Spleen (tissue), 11 donors: ENCODE data around the gene PLP1. TPM values are rescaled to one million over a fixed set of nuclear protein-coding genes. Genes with fewer than 3 reads are reported as not detected.
"Not testable (repeated sequence)": the region's sequence is repeated elsewhere in the genome, so short reads cannot be mapped to it uniquely, and the experiment has no call there.

Experiments
- DNase-seq: peaks from one replicate; pipeline ENCODE4 v3.0.0-alpha.2; 2020
- H3K27ac ChIP-seq, 8 donors: fragments of 200-600 bp; sonication (generic) in 7 of 8; 1 replicate in 4 of 8; 2 replicates in 4 of 8; pipeline versions ENCODE4 v1.5.0 to v1.8.0; 2016 to 2021; ENCODE audit warnings: inconsistent platforms in 4 of 8, mild to moderate bottlenecking in 4 of 8, moderate library complexity in 1 of 8
- H3K27me3 ChIP-seq, 7 donors: fragments of 200-600 bp; sonication (generic) in 6 of 7; replicated peaks in 1 of 7; 1 replicate in 4 of 7; 2 replicates in 3 of 7; pipeline versions ENCODE4 v1.5.0 to v1.8.0; 2016 to 2021; ENCODE audit warnings: inconsistent platforms in 3 of 7, mild to moderate bottlenecking in 1 of 7
- H3K36me3 ChIP-seq, 6 donors: fragments of 200-600 bp; sonication (generic) in 5 of 6; 1 replicate in 4 of 6; 2 replicates in 2 of 6; pipeline versions ENCODE4 v1.5.0 to v1.8.0; 2016 to 2021; ENCODE audit warnings: inconsistent platforms in 2 of 6
- H3K4me1 ChIP-seq, 6 donors: fragments of 200-600 bp; sonication (generic) in 5 of 6; 1 replicate in 3 of 6; 2 replicates in 3 of 6; pipeline versions ENCODE4 v1.5.0 to v1.8.0; 2016 to 2021; ENCODE audit warnings: inconsistent platforms in 3 of 6
- H3K4me3 ChIP-seq, 8 donors: fragments of 200-600 bp; sonication (generic) in 7 of 8; 1 replicate in 4 of 8; 2 replicates in 4 of 8; pipeline versions ENCODE4 v1.5.0 to v1.8.0; 2016 to 2021; ENCODE audit warnings: inconsistent platforms in 4 of 8, mild to moderate bottlenecking in 4 of 8, moderate library complexity in 2 of 8
- H3K9me3 ChIP-seq, 8 donors: fragments of 200-600 bp; sonication (generic) in 7 of 8; 1 replicate in 4 of 8; 2 replicates in 4 of 8; pipeline versions ENCODE4 v1.5.0 to v1.8.0; 2016 to 2021; ENCODE audit warnings: inconsistent platforms in 4 of 8
- POLR2A ChIP-seq, 3 donors: fragments of 450-650 bp; IDR thresholded peaks; one replicate each; pipeline ENCODE4 v1.5.1; 2017; ENCODE audit warnings: antibody characterized with exemption in 3 of 3, mild to moderate bottlenecking in 1 of 3
- POLR2AphosphoS5 ChIP-seq, 3 donors: sonication (generic); formaldehyde crosslinking; IDR thresholded peaks; one replicate each; pipeline ENCODE4 v1.5.1; 2017; ENCODE audit warnings: antibody characterized with exemption in 3 of 3
- WGBS, 5 donors: extraction: QIAGEN DNeasy Blood & Tissue Kit in 3 of 5; methylation state at CpG; one replicate each; pipeline versions ENCODE4 v1.1.5 to v1.1.7; 2013 to 2018; 5-methylcytosine and 5-hydroxymethylcytosine counted together
- intact Hi-C: fragments of 100-400 bp; cut with DNase I; formaldehyde crosslinking; loops from one replicate; pipeline ENCODE4 v1.15.0; 2023; ENCODE audit warnings: low total_unique reads
- polyA plus RNA-seq, 3 donors: library from polyadenylated mRNA; stranded (reverse); fragments of 200-250 nt; gene quantifications; one replicate each; pipeline ENCODE4 v1.2.1, GENCODE V29; 2013
- total RNA-seq, 7 donors: library from RNA; depleted of rRNA in 3 of 7; stranded (reverse); fragments of >200 nt in 3 of 7; fragmentation: NEBNext Ultra II Directional in 4 of 7; extraction: Animal tissue kit (Norgen Biotek cat#: 25700) in 4 of 7; gene quantifications; one replicate each; pipeline versions ENCODE4 v1.1.0 to v1.2.1, GENCODE V29; 2016 to 2021
- TF ChIP-seq, protein P1 (sequence below), 11 experiments: fragments of 200-600 bp in 7 of 11; fragments of 450-650 bp in 4 of 11; sonication (generic) in 4 of 11; IDR thresholded peaks in 8 of 11; conservative IDR thresholded peaks in 3 of 11; 1 replicate in 7 of 11; 2 replicates in 4 of 11; pipeline versions ENCODE4 v1.4.0 to v1.8.0; 2016 to 2021; ENCODE audit warnings: antibody characterized with exemption in 11 of 11, inconsistent platforms in 4 of 11, mild to moderate bottlenecking in 1 of 11
- donor health status: healthy with polysubstance abuse.
- donor health status: DM: no; HTN: no; CAD: no; lungs with moderate emphysema.
- donor health status: DM: no; HTN: no; CAD: no.
- donor health status: Bipolar disorder and iron deficiency.
- donor health status: healthy.
- donor health status: DM: no; HTN: no; CAD: no.
- donor health status: DM: yes; HTN: yes; CAD: no.

Gene PLP1
- total and polyA plus RNA-seq, 10 donors, result 0.17 to 20.6 (median 0.39) TPM; not detected in 5

DNA sequence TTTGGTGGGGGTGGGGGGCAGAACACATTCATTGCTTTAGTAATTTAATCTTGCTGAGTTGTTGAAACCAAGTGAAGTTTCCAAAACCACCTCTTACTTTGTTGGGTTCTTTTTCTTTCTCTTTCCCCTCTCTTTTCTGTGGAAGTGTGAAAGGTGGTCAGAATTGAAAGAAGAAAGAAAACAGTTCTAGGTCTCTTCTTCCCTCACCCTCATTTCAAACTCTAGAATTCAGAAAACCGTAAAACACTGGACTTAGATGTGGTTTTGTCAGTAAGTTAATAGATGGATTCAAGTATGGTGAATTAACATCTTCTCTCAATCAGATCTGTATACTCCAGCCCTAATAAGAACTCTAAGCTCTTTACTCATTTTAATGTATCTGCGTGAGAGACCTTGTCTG lies 23.7 kb downstream of the PLP1 start:
- no peak overlapping the region for H3K27ac ChIP-seq
- no peaks in the 10 kb centered on the region for H3K36me3 ChIP-seq
- no peaks in the 10 kb centered on the region for H3K27me3 ChIP-seq
- intact Hi-C loops, result no loop called here
- DNase-seq, result no peak
- no peak overlapping the region for H3K4me3 ChIP-seq
- H3K4me1 ChIP-seq, result no peaks in the 10 kb centered on the region
- TF ChIP-seq POLR2A (IDR thresholded peaks at IDR 0.05) (no peak), POLR2AphosphoS5 (IDR thresholded peaks at IDR 0.05) (no peak)
- TF ChIP-seq, protein P1, sequence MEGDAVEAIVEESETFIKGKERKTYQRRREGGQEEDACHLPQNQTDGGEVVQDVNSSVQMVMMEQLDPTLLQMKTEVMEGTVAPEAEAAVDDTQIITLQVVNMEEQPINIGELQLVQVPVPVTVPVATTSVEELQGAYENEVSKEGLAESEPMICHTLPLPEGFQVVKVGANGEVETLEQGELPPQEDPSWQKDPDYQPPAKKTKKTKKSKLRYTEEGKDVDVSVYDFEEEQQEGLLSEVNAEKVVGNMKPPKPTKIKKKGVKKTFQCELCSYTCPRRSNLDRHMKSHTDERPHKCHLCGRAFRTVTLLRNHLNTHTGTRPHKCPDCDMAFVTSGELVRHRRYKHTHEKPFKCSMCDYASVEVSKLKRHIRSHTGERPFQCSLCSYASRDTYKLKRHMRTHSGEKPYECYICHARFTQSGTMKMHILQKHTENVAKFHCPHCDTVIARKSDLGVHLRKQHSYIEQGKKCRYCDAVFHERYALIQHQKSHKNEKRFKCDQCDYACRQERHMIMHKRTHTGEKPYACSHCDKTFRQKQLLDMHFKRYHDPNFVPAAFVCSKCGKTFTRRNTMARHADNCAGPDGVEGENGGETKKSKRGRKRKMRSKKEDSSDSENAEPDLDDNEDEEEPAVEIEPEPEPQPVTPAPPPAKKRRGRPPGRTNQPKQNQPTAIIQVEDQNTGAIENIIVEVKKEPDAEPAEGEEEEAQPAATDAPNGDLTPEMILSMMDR (IDR thresholded peaks at IDR 0.05 in 8 of 11, conservative IDR thresholded peaks at IDR 0.05 in 3 of 11), result no peak
- 61 to 91% (median 80%) methylated on average over 2 of the region's 2 CpGs for WGBS, 5 donors
- no peaks in the 10 kb centered on the region for H3K9me3 ChIP-seq

GRCh38 chrX:103805860-103806259 lies 29.2 kb downstream of the PLP1 start:
- no peaks in the 10 kb centered on the region for H3K4me1 ChIP-seq
- H3K27me3 ChIP-seq, result peaks cover 0 to 4% (median 0%) of the 10 kb centered on the region in 7 donors
- DNase-seq, result no peak
- H3K4me3 ChIP-seq, result no peak overlapping the region
- H3K27ac ChIP-seq, result no peak overlapping the region
- H3K9me3 ChIP-seq, result no peaks in the 10 kb centered on the region
- TF ChIP-seq POLR2A (IDR thresholded peaks at IDR 0.05) (no peak), POLR2AphosphoS5 (IDR thresholded peaks at IDR 0.05) (no peak)
- TF ChIP-seq, protein P1 (IDR thresholded peaks at IDR 0.05 in 8 of 11, conservative IDR thresholded peaks at IDR 0.05 in 3 of 11), result no peak
- H3K36me3 ChIP-seq, result no peaks in the 10 kb centered on the region
- intact Hi-C loops, result no loop called here

GRCh38 chrX:103806862-103807474 lies 30.3 kb downstream of the PLP1 start:
- no peak for DNase-seq
- TF ChIP-seq, protein P1 (IDR thresholded peaks at IDR 0.05 in 8 of 11, conservative IDR thresholded peaks at IDR 0.05 in 3 of 11), result no peak
- no peak for TF ChIP-seq POLR2A (IDR thresholded peaks at IDR 0.05)
- TF ChIP-seq POLR2AphosphoS5 (IDR thresholded peaks at IDR 0.05), result no peak
- intact Hi-C loops, result no loop called here
- Histone ChIP-seq H3K27me3 (peaks cover 0 to 4% (median 0%) of the 10 kb centered on the region in 7 donors), H3K4me1 (no peaks in the 10 kb centered on the region), H3K36me3 (no peaks in the 10 kb centered on the region), H3K9me3 (no peaks in the 10 kb centered on the region), H3K27ac (no peak overlapping the region), H3K4me3 (no peak overlapping the region)
- 47 to 74% (median 63%) methylated on average over 4 of the region's 4 CpGs for WGBS, 5 donors

DNA sequence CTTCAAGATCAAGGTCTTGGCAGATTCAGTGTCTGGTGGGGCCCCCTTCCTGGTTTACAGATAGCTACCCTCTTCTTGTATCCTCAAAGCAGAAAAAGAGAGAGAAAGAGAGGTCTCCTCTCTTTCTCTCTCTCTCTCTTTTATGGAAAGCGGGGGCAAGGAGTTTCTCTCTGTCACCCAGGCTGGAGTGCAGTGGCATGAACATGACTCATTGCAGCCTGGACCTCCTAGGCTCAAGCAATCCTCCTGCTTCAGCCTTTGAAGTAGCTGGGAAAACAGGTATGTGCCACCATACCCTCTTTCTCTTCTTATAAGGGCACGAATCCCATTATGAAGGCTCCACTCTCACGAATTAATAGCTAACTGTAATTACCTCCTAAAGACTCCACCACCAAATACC lies 35.2 kb downstream of the PLP1 start:
- TF ChIP-seq POLR2A (IDR thresholded peaks at IDR 0.05) (no peak), POLR2AphosphoS5 (IDR thresholded peaks at IDR 0.05) (no peak)
- TF ChIP-seq, protein P1 (IDR thresholded peaks at IDR 0.05 in 8 of 11, conservative IDR thresholded peaks at IDR 0.05 in 3 of 11), result no peak
- no peak overlapping the region for H3K4me3 ChIP-seq
- no peaks in the 10 kb centered on the region for H3K36me3 ChIP-seq
- intact Hi-C loops, result loop anchor here (10.0 kb wide), 1 partner anchor 97 kb away; the partner anchor contains the start of gene TMEM31
- 61 to 97% (median 86%) methylated on average over 3 of the region's 3 CpGs for WGBS, 5 donors
- no peak overlapping the region for H3K27ac ChIP-seq
- no peak for DNase-seq
- H3K9me3 ChIP-seq, result no peaks in the 10 kb centered on the region
- H3K4me1 ChIP-seq, result no peaks in the 10 kb centered on the region
- peaks cover 0 to 4% (median 0%) of the 10 kb centered on the region in 7 donors for H3K27me3 ChIP-seq

DNA sequence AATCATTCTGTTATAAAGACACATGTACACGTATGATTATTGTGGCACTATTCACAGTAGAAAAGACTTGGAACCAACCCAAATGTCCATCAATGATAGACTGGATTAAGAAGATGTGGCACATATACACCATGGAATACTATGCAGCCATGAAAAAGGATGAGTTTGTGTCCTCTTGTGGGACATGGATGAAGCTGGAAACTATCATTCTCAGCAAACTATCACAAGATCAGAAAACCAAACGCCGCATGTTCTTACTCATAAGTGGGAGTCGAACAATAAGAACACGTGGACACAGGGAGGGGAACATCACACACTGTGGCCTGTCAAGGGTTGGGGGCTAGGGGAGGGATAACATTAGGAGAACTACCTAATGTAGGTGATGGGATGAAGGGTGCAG lies 40.5 kb downstream of the PLP1 start:
- 42 to 59% (median 47%) methylated on average over 5 of the region's 5 CpGs for WGBS, 5 donors
- H3K36me3 ChIP-seq, H3K4me1 ChIP-seq, H3K27me3 ChIP-seq, DNase-seq, H3K4me3 ChIP-seq, H3K9me3 ChIP-seq, H3K27ac ChIP-seq: not testable (repeated sequence)
- intact Hi-C loops, result loop anchor here (5.0 to 10.0 kb wide), 2 partner anchors 102 to 285 kb away; partner anchors contain the start of gene TMEM31
